ENCODE results near the gene RAI14. TPM values are rescaled to one million over a fixed set of nuclear protein-coding genes. Genes with fewer than 3 reads are reported as not detected.
"Not testable (repeated sequence)": the region's sequence is repeated elsewhere in the genome, so short reads cannot be mapped to it uniquely, and the experiment has no call there.

RAI14 gene
- total and polyA plus RNA-seq, 7 experiments from 2014 or later: 0.32 to 0.98 (median 0.89) TPM; not detected in 4

- H3K4me3 Mint-ChIP-seq: no peak overlapping the region
- Histone ChIP-seq H3K27ac (ENCODE audit: low read depth, low read length) (no peak overlapping the region), H3K4me3 (ENCODE audit: low read length) (no peak overlapping the region), H3K36me3 (ENCODE audit: control insufficient read depth in 2 of 3, insufficient read depth in 3 of 3, low read length in 3 of 3) (no peaks in the 10 kb centered on the region), H3K4me1 (ENCODE audit: control insufficient read depth in 2 of 2, insufficient read depth in 2 of 2, low read length in 2 of 2) (no peaks in the 10 kb centered on the region), H3K9me3 (ENCODE audit: control insufficient read depth in 2 of 3, low read length in 3 of 3) (no peaks in the 10 kb centered on the region), H3K27me3 (ENCODE audit: control insufficient read depth in 2 of 2, insufficient read depth in 2 of 2, low read length in 2 of 2) (no peaks in the 10 kb centered on the region)
- peaks cover 2 to 22% (median 11%) of the 10 kb centered on the region in 7 donors for H3K4me1 Mint-ChIP-seq
- H3K27me3 Mint-ChIP-seq: no peaks in the 10 kb centered on the region
- no peak for DNase-seq
- ChIA-PET POLR2A (no interaction called here), CTCF (no interaction called here)
- no peaks in the 10 kb centered on the region for H3K9me3 Mint-ChIP-seq
- no peaks in the 10 kb centered on the region for H3K36me3 Mint-ChIP-seq
- H3K27ac Mint-ChIP-seq: no peak overlapping the region
- intact Hi-C loops (cut with micrococcal nuclease): no loop called here
- ATAC-seq: no peak
Observed at GRCh38 chr5:34697308-34698108, 41.4 kb downstream of the RAI14 start.

- ATAC-seq (no peak), DNase-seq (no peak)
- Histone ChIP-seq H3K4me1 (ENCODE audit: control insufficient read depth in 2 of 2, insufficient read depth in 2 of 2, low read length in 2 of 2) (no peaks in the 10 kb centered on the region), H3K4me3 (ENCODE audit: low read length) (no peak overlapping the region), H3K27me3 (ENCODE audit: control insufficient read depth in 2 of 2, insufficient read depth in 2 of 2, low read length in 2 of 2) (no peaks in the 10 kb centered on the region), H3K36me3 (ENCODE audit: control insufficient read depth in 2 of 3, insufficient read depth in 3 of 3, low read length in 3 of 3) (no peaks in the 10 kb centered on the region), H3K9me3 (ENCODE audit: control insufficient read depth in 2 of 3, low read length in 3 of 3) (no peaks in the 10 kb centered on the region), H3K27ac (ENCODE audit: low read depth, low read length) (no peak overlapping the region)
- intact Hi-C loops (cut with micrococcal nuclease): no loop called here
- Mint-ChIP-seq H3K4me1 (peaks cover 2 to 22% (median 11%) of the 10 kb centered on the region in 7 donors), H3K4me3 (no peak overlapping the region), H3K27me3 (no peaks in the 10 kb centered on the region), H3K9me3 (no peaks in the 10 kb centered on the region), H3K36me3 (no peaks in the 10 kb centered on the region), H3K27ac (no peak overlapping the region)
- ChIA-PET POLR2A (no interaction called here), CTCF (no interaction called here)
Observed at GRCh38 chr5:34698109-34698419, 41.9 kb downstream of the RAI14 start.

GRCh38 chr5:34698754-34699153 lies 42.6 kb downstream of the RAI14 start:
- no peak for DNase-seq
- Histone ChIP-seq H3K36me3 (ENCODE audit: control insufficient read depth in 2 of 3, insufficient read depth in 3 of 3, low read length in 3 of 3) (no peaks in the 10 kb centered on the region), H3K4me3 (ENCODE audit: low read length) (no peak overlapping the region), H3K27ac (ENCODE audit: low read depth, low read length) (no peak overlapping the region), H3K9me3 (ENCODE audit: control insufficient read depth in 2 of 3, low read length in 3 of 3) (no peaks in the 10 kb centered on the region), H3K4me1 (ENCODE audit: control insufficient read depth in 2 of 2, insufficient read depth in 2 of 2, low read length in 2 of 2) (no peaks in the 10 kb centered on the region), H3K27me3 (ENCODE audit: control insufficient read depth in 2 of 2, insufficient read depth in 2 of 2, low read length in 2 of 2) (no peaks in the 10 kb centered on the region)
- CTCF ChIA-PET: no interaction called here
- intact Hi-C loops (cut with micrococcal nuclease): no loop called here
- peaks cover 2 to 19% (median 11%) of the 10 kb centered on the region in 7 donors for H3K4me1 Mint-ChIP-seq
- POLR2A ChIA-PET: no interaction called here
- ATAC-seq: no peak
- no peaks in the 10 kb centered on the region for H3K9me3 Mint-ChIP-seq
- no peaks in the 10 kb centered on the region for H3K36me3 Mint-ChIP-seq
- no peak overlapping the region for H3K27ac Mint-ChIP-seq
- no peak overlapping the region for H3K4me3 Mint-ChIP-seq
- H3K27me3 Mint-ChIP-seq: no peaks in the 10 kb centered on the region

- ATAC-seq: no peak
- Histone ChIP-seq H3K4me1 (ENCODE audit: control insufficient read depth in 2 of 2, insufficient read depth in 2 of 2, low read length in 2 of 2) (no peaks in the 10 kb centered on the region), H3K4me3 (ENCODE audit: low read length) (no peak overlapping the region), H3K36me3 (ENCODE audit: control insufficient read depth in 2 of 3, insufficient read depth in 3 of 3, low read length in 3 of 3) (no peaks in the 10 kb centered on the region), H3K27me3 (ENCODE audit: control insufficient read depth in 2 of 2, insufficient read depth in 2 of 2, low read length in 2 of 2) (no peaks in the 10 kb centered on the region), H3K9me3 (ENCODE audit: control insufficient read depth in 2 of 3, low read length in 3 of 3) (no peaks in the 10 kb centered on the region), H3K27ac (ENCODE audit: low read depth, low read length) (no peak overlapping the region)
- H3K4me3 Mint-ChIP-seq: no peak overlapping the region
- no peaks in the 10 kb centered on the region for H3K36me3 Mint-ChIP-seq
- no peaks in the 10 kb centered on the region for H3K9me3 Mint-ChIP-seq
- intact Hi-C loops (cut with micrococcal nuclease): no loop called here
- no peak overlapping the region for H3K27ac Mint-ChIP-seq
- no peaks in the 10 kb centered on the region for H3K27me3 Mint-ChIP-seq
- ChIA-PET CTCF (no interaction called here), POLR2A (no interaction called here)
- DNase-seq: no peak
- peaks cover 2 to 12% (median 6%) of the 10 kb centered on the region in 7 donors for H3K4me1 Mint-ChIP-seq
Observed at GRCh38 chr5:34699155-34700077, 43.3 kb downstream of the RAI14 start.

- Mint-ChIP-seq H3K27me3 (no peaks in the 10 kb centered on the region), H3K4me3 (no peak overlapping the region), H3K36me3 (no peaks in the 10 kb centered on the region), H3K9me3 (no peaks in the 10 kb centered on the region), H3K4me1 (peaks cover 0 to 6% (median 3%) of the 10 kb centered on the region in 7 donors), H3K27ac (no peak overlapping the region)
- Histone ChIP-seq H3K27ac (ENCODE audit: low read depth, low read length) (no peak overlapping the region), H3K27me3 (ENCODE audit: control insufficient read depth in 2 of 2, insufficient read depth in 2 of 2, low read length in 2 of 2) (no peaks in the 10 kb centered on the region), H3K36me3 (ENCODE audit: control insufficient read depth in 2 of 3, insufficient read depth in 3 of 3, low read length in 3 of 3) (no peaks in the 10 kb centered on the region), H3K4me3 (ENCODE audit: low read length) (no peak overlapping the region), H3K4me1 (ENCODE audit: control insufficient read depth in 2 of 2, insufficient read depth in 2 of 2, low read length in 2 of 2) (no peaks in the 10 kb centered on the region), H3K9me3 (ENCODE audit: control insufficient read depth in 2 of 3, low read length in 3 of 3) (no peaks in the 10 kb centered on the region)
- DNase-seq (no peak), ATAC-seq (no peak)
- intact Hi-C loops (cut with micrococcal nuclease): no loop called here
- ChIA-PET POLR2A (no interaction called here), CTCF (no interaction called here)
Observed at GRCh38 chr5:34700078-34700452, 43.9 kb downstream of the RAI14 start.

- H3K27ac ChIP-seq (ENCODE audit: low read depth, low read length); H3K4me3 ChIP-seq (ENCODE audit: low read length); DNase-seq; CTCF ChIA-PET; H3K27ac Mint-ChIP-seq; H3K27me3 Mint-ChIP-seq; H3K27me3 ChIP-seq (ENCODE audit: control insufficient read depth in 2 of 2, insufficient read depth in 2 of 2, low read length in 2 of 2); H3K36me3 Mint-ChIP-seq; ATAC-seq; intact Hi-C loops (cut with micrococcal nuclease); H3K4me3 Mint-ChIP-seq; H3K36me3 ChIP-seq (ENCODE audit: control insufficient read depth in 2 of 3, insufficient read depth in 3 of 3, low read length in 3 of 3); POLR2A ChIA-PET; H3K9me3 Mint-ChIP-seq; H3K4me1 ChIP-seq (ENCODE audit: control insufficient read depth in 2 of 2, insufficient read depth in 2 of 2, low read length in 2 of 2); H3K4me1 Mint-ChIP-seq; H3K9me3 ChIP-seq (ENCODE audit: control insufficient read depth in 2 of 3, low read length in 3 of 3): not testable (repeated sequence)
Observed at GRCh38 chr5:34701442-34701841, 45.3 kb downstream of the RAI14 start.
